ENCODE data around the gene COQ10A.

Gene COQ10A

DNA sequence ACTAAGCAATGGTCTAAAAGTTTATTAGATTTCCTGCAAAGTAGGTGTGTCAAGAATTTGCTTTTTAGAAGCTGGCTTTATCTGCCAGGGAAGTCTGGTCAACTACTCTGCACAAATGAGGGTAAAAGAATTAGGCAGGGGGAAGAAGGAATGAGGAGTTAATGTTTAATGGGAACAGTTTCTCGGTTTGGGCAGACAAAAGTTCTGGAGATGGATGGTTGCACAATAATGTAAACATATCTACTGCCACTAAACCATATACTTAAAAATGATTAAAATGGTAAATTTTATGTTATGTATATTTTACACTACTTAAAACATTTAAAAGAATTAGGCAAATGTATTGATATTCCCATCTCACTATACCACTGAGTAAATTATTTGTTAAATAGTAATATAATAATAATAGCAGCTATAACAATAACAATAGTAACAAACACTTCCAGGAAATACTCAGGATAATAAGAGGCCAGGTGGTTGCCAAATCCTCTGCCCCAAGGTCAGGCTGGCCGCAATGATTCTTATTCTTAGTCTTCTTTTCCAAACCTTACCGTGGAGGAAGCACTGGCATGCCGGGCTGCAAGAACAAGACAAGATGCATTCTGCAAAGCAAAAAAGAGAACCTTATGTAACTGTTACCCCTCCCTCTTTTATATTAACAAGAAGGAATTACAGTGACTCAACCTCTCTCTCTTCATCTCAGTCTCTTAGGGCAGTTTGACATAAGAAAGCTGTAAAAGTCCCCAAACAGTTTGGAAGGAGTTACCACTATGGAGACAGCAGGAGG is 19.5 kb downstream of the COQ10A start:
- H4K20me1 ChIP-seq (ENCODE audit: low read depth, low read length): peaks cover 3% of the 10 kb centered on the region; the same call in 1 of the 2 replicates
- H3K79me2 ChIP-seq (ENCODE audit: insufficient read depth, low read length): peaks cover 46% of the 10 kb centered on the region
- no peak overlapping the region for H3K27ac ChIP-seq (ENCODE audit: low read depth, low read length)
- no peaks in the 10 kb centered on the region for H3K27me3 ChIP-seq (ENCODE audit: low read length)
- H3F3A ChIP-seq (ENCODE audit: insufficient read depth): peaks cover 5% of the 10 kb centered on the region; the same call in 1 of the 2 replicates
- TF ChIP-seq, protein P1, sequence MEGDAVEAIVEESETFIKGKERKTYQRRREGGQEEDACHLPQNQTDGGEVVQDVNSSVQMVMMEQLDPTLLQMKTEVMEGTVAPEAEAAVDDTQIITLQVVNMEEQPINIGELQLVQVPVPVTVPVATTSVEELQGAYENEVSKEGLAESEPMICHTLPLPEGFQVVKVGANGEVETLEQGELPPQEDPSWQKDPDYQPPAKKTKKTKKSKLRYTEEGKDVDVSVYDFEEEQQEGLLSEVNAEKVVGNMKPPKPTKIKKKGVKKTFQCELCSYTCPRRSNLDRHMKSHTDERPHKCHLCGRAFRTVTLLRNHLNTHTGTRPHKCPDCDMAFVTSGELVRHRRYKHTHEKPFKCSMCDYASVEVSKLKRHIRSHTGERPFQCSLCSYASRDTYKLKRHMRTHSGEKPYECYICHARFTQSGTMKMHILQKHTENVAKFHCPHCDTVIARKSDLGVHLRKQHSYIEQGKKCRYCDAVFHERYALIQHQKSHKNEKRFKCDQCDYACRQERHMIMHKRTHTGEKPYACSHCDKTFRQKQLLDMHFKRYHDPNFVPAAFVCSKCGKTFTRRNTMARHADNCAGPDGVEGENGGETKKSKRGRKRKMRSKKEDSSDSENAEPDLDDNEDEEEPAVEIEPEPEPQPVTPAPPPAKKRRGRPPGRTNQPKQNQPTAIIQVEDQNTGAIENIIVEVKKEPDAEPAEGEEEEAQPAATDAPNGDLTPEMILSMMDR (IDR thresholded peaks at IDR 0.05; ENCODE audit: insufficient read depth, low read length, poor library complexity, severe bottlenecking): no peak
- no peak for TF ChIP-seq EZH2phosphoT487 (conservative IDR thresholded peaks at IDR 0.05; ENCODE audit: low read length)
- peaks cover 38% of the 10 kb centered on the region for H3K36me3 ChIP-seq (ENCODE audit: low read length)
- no peak overlapping the region for H3K9ac ChIP-seq (ENCODE audit: low read length)
- H3K9me3 ChIP-seq (ENCODE audit: insufficient read depth, low read length): no peaks in the 10 kb centered on the region
- H3K9me2 ChIP-seq (replicated peaks; ENCODE audit: insufficient read depth, low read length): no peaks in the 10 kb centered on the region
- H2AFZ ChIP-seq (ENCODE audit: low read depth, low read length, severe bottlenecking): no peak overlapping the region
- H3K4me3 ChIP-seq (ENCODE audit: insufficient read depth, low read length, poor library complexity, severe bottlenecking): no peak overlapping the region
- H3K4me2 ChIP-seq (ENCODE audit: low read depth, low read length, poor library complexity, severe bottlenecking): no peak overlapping the region

DNA sequence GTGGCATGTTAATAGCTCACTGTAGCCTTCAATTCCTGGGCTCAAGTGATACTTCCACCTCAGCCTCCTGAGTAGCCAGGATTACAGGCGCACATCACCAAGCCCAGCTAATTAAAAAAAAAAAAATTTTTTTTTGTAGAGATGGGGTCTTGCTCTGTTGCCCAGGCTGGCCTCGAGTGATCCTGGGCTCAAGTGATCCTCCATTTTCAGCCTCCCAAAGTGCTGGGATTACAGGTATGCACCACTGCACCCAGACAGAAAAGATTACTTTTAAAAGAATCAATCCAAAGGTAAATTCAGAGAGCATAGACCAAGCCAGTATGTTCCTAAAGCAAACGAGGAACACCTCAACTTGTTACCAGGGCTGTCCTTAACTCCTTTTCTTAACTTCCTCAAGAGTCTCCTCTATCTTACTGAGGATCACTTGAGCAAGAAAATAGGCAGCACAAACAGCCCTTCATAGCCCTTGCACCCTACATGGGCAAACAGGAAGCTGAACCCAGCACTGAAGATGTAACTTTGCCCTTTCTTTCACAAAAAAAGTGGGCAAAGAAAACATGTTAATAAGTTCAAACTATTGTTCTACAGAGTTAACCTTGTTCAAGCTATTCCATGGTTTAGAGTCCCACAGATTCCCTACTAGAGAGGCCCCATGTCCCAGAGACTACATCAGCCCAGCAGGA is 22.1 kb downstream of the COQ10A start:
- H4K20me1 ChIP-seq (ENCODE audit: low read depth, low read length): peaks cover 8% of the 10 kb centered on the region; the same call in 1 of the 2 replicates
- H3K4me3 ChIP-seq (ENCODE audit: insufficient read depth, low read length, poor library complexity, severe bottlenecking): no peak overlapping the region
- no peaks in the 10 kb centered on the region for H3K27me3 ChIP-seq (ENCODE audit: low read length)
- peaks cover 69% of the 10 kb centered on the region for H3K79me2 ChIP-seq (ENCODE audit: insufficient read depth, low read length)
- H3K9me2 ChIP-seq (replicated peaks; ENCODE audit: insufficient read depth, low read length): no peaks in the 10 kb centered on the region
- H3K27ac ChIP-seq (ENCODE audit: low read depth, low read length): no peak overlapping the region
- peaks cover 5% of the 10 kb centered on the region; the same call in 1 of the 2 replicates for H3F3A ChIP-seq (ENCODE audit: insufficient read depth)
- peaks cover 27% of the 10 kb centered on the region for H3K36me3 ChIP-seq (ENCODE audit: low read length)
- no peak overlapping the region for H3K4me2 ChIP-seq (ENCODE audit: low read depth, low read length, poor library complexity, severe bottlenecking)
- no peaks in the 10 kb centered on the region for H3K9me3 ChIP-seq (ENCODE audit: insufficient read depth, low read length)
- H3K9ac ChIP-seq (ENCODE audit: low read length): no peak overlapping the region
- no peak overlapping the region for H2AFZ ChIP-seq (ENCODE audit: low read depth, low read length, severe bottlenecking)
- TF ChIP-seq, protein P1 (IDR thresholded peaks at IDR 0.05; ENCODE audit: insufficient read depth, low read length, poor library complexity, severe bottlenecking): no peak
- TF ChIP-seq EZH2phosphoT487 (conservative IDR thresholded peaks at IDR 0.05; ENCODE audit: low read length): no peak

DNA sequence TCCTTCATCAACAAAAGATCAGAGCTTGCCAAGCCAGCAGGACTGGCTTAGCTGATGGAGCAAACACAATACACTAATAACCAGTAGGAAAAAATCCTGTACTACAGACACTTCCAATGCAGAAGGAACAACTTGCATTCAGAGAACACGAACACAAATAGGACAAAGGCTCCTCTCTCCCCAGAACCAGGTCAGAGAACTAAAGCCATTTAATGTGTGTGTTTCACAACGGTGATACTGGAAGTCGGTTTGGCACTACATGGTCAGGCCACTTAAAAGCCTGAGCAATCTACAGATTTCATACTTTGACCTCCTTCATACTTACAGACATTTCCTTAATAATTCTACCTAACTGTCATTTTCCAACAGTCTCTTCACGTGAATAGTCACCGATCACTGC is 27.1 kb downstream of the COQ10A start:
- Histone ChIP-seq H4K20me1 (ENCODE audit: low read depth, low read length) (peaks cover 8% of the 10 kb centered on the region; the same call in 1 of the 2 replicates), H3K79me2 (ENCODE audit: insufficient read depth, low read length) (peaks cover 97% of the 10 kb centered on the region), H2AFZ (ENCODE audit: low read depth, low read length, severe bottlenecking) (no peak overlapping the region), H3F3A (ENCODE audit: insufficient read depth) (peaks cover 5% of the 10 kb centered on the region; the same call in 1 of the 2 replicates), H3K4me2 (ENCODE audit: low read depth, low read length, poor library complexity, severe bottlenecking) (no peak overlapping the region), H3K9ac (ENCODE audit: low read length) (no peak overlapping the region), H3K9me2 (replicated peaks; ENCODE audit: insufficient read depth, low read length) (no peaks in the 10 kb centered on the region), H3K36me3 (ENCODE audit: low read length) (peaks cover 26% of the 10 kb centered on the region), H3K27ac (ENCODE audit: low read depth, low read length) (no peak overlapping the region), H3K9me3 (ENCODE audit: insufficient read depth, low read length) (no peaks in the 10 kb centered on the region), H3K4me3 (ENCODE audit: insufficient read depth, low read length, poor library complexity, severe bottlenecking) (no peak overlapping the region), H3K27me3 (ENCODE audit: low read length) (no peaks in the 10 kb centered on the region)
- no peak for TF ChIP-seq EZH2phosphoT487 (conservative IDR thresholded peaks at IDR 0.05; ENCODE audit: low read length)
- TF ChIP-seq, protein P1 (IDR thresholded peaks at IDR 0.05; ENCODE audit: insufficient read depth, low read length, poor library complexity, severe bottlenecking): no peak

Measured in SU-DHL-6 (cell line).